Inflammatory macrophage (primary cell): ENCODE results near the gene RAB6C.
A peak's percentile ranks its signal among the peaks of the same experiment; 100 is the strongest.
"Not testable (repeated sequence)": the region's sequence is repeated elsewhere in the genome, so short reads cannot be mapped to it uniquely, and the experiment has no call there.

Experiments used
- DNase-seq, 2 donors: peaks; one replicate each; pipeline ENCODE4 v3.0.0-alpha.2; 2020 to 2022
- total RNA-seq, 18 experiments: gene quantifications; one replicate each; lab custom pipeline; 2026; ENCODE audit warnings: mixed read lengths in 6 of 18, inconsistent platforms in 2 of 18; lab: John Stamatoyannopoulos, UW

The RAB6C gene
- total RNA-seq = 0 to 0.44 (median 0.16) reads per million in 18 experiments

- DNase-seq = not testable (repeated sequence)
Measured at GRCh38 chr2:129979629-129980155, at the start of gene RAB6C. Gene RAB6C (plus strand): TSS chr2:129979666. CDS start chr2:129980116, 450 bp downstream.

GRCh38 chr2:129930451-129930850 lies 49.0 kb upstream of the RAB6C start:
- DNase-seq = no peak

GRCh38 chr2:129933387-129933786 lies 46.1 kb upstream of the RAB6C start:
- not testable (repeated sequence) for DNase-seq

- no peak for DNase-seq
Measured at GRCh38 chr2:129934044-129934822, 45.2 kb upstream of the RAB6C start.

GRCh38 chr2:129935118-129935517 lies 44.3 kb upstream of the RAB6C start:
- DNase-seq = no peak

GRCh38 chr2:129936334-129936934 lies 43.0 kb upstream of the RAB6C start:
- peak; percentile 22 to 44 for DNase-seq

GRCh38 chr2:129938850-129939471 lies 40.5 kb upstream of the RAB6C start:
- not testable (repeated sequence) for DNase-seq

- DNase-seq = not testable (repeated sequence)
Measured at GRCh38 chr2:129943456-129943855, 36.0 kb upstream of the RAB6C start.

- DNase-seq = no peak
Measured at GRCh38 chr2:129945557-129945956, 33.9 kb upstream of the RAB6C start.

GRCh38 chr2:129947712-129948111 lies 31.8 kb upstream of the RAB6C start:
- DNase-seq = not testable (repeated sequence)

- not testable (repeated sequence) for DNase-seq
Measured at GRCh38 chr2:129956171-129956570, 23.3 kb upstream of the RAB6C start.

- DNase-seq = no peak
Measured at GRCh38 chr2:129957891-129958290, 21.6 kb upstream of the RAB6C start.

GRCh38 chr2:129958736-129959135 lies 20.7 kb upstream of the RAB6C start:
- DNase-seq = not testable (repeated sequence)

- DNase-seq = not testable (repeated sequence)
Measured at GRCh38 chr2:129968605-129969004, 10.9 kb upstream of the RAB6C start.

- no peak for DNase-seq
Measured at GRCh38 chr2:129975016-129975774, 4.3 kb upstream of the RAB6C start.

- not testable (repeated sequence) for DNase-seq
Measured at GRCh38 chr2:129976969-129977368, 2.5 kb upstream of the RAB6C start.

GRCh38 chr2:129977986-129978385 lies 1.5 kb upstream of the RAB6C start:
- DNase-seq = no peak

- not testable (repeated sequence) for DNase-seq
Measured at GRCh38 chr2:129980246-129980645, 780 bp downstream of the RAB6C start.

- not testable (repeated sequence) for DNase-seq
Measured at GRCh38 chr2:129981689-129982088, 2.2 kb downstream of the RAB6C start.

GRCh38 chr2:129984426-129984825 lies 5.0 kb downstream of the RAB6C start:
- DNase-seq = no peak

- DNase-seq = not testable (repeated sequence)
Measured at GRCh38 chr2:129992415-129993006, 13.0 kb downstream of the RAB6C start.

- DNase-seq = not testable (repeated sequence)
Measured at GRCh38 chr2:129993151-129993550, 13.7 kb downstream of the RAB6C start.
